ENCODE data around the gene RNF40.
"Not testable (repeated sequence)": the region's sequence is repeated elsewhere in the genome, so short reads cannot be mapped to it uniquely, and the experiment has no call there.

The RNF40 gene

DNA sequence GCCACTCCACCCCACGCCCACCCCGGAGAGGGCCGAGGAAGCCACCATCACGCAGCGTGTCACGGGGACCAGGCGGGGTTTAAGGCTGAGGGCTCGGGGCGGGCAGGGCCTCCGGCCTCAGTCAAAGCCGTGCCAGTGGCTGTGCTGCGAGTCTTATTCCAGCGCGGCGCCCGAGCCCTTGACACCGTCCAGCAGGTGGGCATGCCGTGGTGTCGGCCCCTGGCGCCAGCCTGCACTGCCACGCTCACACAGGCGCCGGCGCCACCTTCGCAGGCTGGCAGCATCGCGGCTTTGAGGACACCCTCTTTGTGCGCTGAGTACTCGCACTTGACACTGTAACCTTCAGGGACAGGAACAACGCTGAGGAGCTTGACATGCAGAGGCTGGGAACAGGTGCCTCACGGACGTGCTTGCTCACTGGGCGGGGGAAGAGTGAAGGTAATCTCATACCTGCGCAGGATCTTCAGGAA lies 58.9 kb downstream of the RNF40 start:
- DNase-seq (ENCODE audit: low read depth): no peak

- not testable (repeated sequence) for DNase-seq (ENCODE audit: low read depth)
Measured at GRCh38 chr16:30821441-30821840, 59.3 kb downstream of the RNF40 start.

- DNase-seq (ENCODE audit: low read depth): no peak
Measured at GRCh38 chr16:30821891-30822290, 59.8 kb downstream of the RNF40 start.
